ENCODE measurements around the gene CELSR1.
A peak's percentile ranks its signal among the peaks of the same experiment; 100 is the strongest.

The CELSR1 gene

DNA sequence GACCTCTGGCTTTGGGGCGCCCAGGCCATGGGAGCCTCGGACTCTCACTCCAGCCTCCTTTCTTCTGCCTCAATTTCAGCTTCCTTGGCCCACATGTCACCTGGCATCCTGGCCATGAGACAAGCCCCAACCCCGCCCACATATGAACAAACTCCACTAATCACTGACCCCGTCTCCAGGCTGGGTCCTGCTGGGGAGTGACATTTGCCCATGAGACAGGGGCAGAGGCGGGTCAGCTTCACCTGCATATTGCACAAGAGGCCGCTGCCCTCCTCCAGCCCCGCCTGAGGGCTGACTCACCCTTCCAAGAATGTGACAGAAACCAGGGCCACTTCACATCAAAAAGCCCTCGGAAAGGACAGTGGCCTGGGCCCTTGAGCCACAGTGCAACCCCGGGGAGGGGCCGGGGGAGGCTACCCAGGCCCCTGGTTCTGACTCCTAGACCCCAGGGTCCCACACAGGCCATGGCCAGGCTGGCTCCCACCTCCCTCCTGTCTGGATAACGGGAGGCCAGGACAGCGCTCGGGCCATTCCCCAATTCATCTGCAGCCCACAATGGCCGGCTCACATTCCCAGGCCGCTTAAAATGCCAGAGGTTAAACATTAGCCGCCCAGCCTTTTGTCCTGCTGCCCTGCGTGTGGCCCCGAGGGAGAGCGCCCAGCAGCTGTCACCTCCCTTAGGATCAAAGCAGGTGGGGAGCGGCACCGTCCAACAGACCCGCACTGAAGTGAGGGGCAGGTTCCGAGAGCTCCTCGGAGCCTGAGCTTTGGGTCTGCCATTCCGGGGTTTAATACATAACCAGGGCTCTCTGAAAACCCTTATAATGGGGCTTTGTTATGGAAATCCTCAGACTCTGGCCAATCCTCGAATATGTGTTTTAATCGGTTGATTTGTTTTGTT, 159.6 kb downstream of the CELSR1 start:
- DNase-seq (ENCODE audit: low read depth) = peak; percentile 10

DNA sequence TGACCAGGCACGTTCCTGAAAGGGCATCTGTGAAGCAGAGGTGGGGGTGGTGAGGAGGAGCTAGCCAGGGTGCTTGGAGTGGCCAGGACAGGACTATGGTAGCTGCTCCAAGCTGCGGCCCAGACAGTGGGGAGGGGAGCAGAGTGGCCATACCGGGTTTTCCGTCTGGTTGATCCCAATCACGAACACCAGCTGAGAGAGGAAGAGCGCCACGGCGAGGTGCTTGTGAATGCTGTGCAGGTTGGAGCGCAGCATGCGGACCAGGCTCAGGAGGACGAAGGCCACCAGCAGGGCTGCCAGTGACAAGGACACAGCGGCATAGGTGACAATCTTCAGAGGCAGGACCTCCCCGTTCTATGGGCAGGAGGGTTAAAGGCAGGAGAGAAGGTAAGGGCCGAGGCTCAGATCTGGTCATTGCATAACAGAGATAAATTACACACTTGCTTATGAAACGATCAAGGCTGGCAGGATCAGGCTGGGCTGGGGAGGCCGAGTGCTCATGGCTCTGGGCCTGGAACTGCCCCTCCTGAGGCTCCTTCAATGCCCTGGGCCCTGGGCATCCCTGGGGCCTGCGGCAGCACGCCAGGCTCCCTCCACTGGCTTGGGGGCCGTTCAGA, 160.4 kb downstream of the CELSR1 start:
- no peak for DNase-seq (ENCODE audit: low read depth)

- no peak for DNase-seq (ENCODE audit: low read depth)
Measured at GRCh38 chr22:46376111-46376510, 161.3 kb downstream of the CELSR1 start.

DNA sequence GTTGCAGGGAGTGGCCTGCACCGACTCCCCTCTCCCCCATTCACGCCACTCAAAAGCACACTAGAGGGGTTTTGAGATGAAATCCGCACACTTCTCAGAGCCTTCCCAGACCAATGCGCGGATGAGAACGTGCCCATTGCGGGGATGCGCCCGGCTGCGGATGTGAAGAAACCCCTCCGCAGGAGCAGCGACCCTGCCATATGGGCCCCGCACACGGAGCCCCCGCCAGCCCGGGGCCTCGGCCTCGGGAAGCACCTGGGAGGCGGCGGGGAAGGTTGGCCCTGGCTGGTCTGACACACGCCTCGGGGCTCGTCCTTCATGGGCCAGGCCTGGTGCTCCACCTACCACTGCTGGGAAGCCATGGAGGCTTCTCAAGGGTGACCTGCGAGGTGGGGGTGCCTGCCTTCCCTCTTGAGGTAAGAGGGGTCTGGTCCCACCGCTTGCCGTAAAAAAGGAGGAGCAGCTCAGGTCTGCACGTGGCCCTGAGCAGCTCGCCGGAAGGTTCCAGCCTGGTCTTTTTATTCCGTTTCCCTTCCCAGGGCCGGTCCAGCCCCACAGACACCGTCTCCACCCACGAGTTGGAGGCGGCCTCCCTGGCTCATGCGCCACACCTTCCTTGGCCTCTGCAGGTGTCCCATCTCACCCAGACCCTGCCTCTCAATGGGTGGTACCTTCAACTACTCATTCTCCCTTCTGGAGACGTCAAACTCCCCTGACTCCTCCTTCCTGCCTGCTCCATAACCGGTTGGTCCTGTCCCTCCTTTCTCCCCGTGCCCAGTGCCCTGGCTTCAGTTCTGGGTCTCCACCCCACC, 162.6 kb downstream of the CELSR1 start:
- DNase-seq (ENCODE audit: low read depth) = no peak

GRCh38 chr22:46373921-46374662, 163.3 kb downstream of the CELSR1 start:
- no peak for DNase-seq (ENCODE audit: low read depth)

- no peak for DNase-seq (ENCODE audit: low read depth)
Measured at GRCh38 chr22:46373159-46373558, 164.3 kb downstream of the CELSR1 start.

DNA sequence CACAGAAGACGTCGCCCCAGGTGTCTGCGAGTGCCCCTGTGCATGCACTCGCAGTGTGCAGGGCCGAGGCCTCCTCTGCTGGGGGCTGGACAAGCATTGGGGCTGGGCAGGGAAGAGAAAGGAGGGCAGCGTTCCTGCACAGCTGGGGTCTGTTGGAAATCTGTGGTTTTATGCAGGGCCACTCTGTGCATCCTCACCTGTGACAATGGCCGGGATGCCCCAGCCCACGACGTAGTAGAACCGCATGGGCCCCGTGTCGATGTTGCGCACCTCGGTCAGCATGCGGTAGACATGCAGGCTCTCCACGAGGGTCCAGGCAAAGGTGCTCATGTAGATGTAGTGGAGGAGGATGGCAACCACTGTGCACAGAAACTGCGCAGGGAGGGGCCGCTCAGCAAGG, 164.7 kb downstream of the CELSR1 start:
- DNase-seq (ENCODE audit: low read depth) = no peak

GRCh38 chr22:46371623-46372226, 165.7 kb downstream of the CELSR1 start:
- DNase-seq (ENCODE audit: low read depth) = no peak

GRCh38 chr22:46370584-46371291, 166.7 kb downstream of the CELSR1 start:
- no peak for DNase-seq (ENCODE audit: low read depth)

GRCh38 chr22:46369716-46370583, 167.5 kb downstream of the CELSR1 start:
- no peak for DNase-seq (ENCODE audit: low read depth)

DNA sequence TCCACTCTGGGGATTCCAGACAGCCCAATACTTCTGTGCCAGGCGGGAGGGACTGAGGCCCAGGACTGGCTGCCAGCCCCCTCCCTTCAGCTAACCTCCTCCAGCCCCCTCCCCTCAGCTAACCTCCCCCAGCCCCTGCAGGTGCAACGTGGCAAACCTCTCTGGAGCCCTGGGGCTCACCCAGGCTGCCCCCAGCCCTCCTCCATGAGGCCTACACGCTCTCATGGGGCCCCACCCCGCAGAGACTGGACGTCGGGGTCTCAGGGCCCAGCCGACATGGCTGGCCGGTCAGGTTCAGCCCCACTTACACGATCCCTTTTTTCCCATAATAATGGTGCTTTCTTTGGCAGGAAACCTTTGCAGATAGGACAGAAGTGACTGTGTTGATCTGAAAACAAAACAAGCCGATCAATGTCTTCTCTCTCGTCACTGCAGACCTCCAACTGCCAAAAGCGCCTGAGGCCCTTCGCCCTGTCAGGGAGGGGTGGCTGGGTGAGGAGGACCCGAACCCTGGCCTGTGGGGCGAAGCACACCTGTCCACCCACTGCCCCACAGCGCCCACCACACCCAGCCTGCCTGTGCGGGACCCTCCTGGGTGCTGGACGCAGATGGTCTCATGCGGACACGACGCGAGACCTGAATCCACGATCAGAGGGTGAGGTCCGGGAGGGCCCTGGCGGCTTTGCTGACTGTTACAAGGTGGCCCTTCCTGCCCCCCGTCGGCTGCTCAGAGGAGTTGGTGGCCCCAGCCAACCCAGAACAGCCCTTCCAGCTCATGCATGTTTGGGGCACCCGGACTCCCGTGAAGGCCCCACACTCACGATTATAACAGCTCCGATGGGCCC, 168.3 kb downstream of the CELSR1 start:
- no peak for DNase-seq (ENCODE audit: low read depth)

- DNase-seq (ENCODE audit: low read depth) = no peak
Measured at GRCh38 chr22:46368422-46368821, 169.0 kb downstream of the CELSR1 start.

GRCh38 chr22:46367707-46368191, 169.7 kb downstream of the CELSR1 start:
- DNase-seq (ENCODE audit: low read depth) = peak; percentile 35

DNA sequence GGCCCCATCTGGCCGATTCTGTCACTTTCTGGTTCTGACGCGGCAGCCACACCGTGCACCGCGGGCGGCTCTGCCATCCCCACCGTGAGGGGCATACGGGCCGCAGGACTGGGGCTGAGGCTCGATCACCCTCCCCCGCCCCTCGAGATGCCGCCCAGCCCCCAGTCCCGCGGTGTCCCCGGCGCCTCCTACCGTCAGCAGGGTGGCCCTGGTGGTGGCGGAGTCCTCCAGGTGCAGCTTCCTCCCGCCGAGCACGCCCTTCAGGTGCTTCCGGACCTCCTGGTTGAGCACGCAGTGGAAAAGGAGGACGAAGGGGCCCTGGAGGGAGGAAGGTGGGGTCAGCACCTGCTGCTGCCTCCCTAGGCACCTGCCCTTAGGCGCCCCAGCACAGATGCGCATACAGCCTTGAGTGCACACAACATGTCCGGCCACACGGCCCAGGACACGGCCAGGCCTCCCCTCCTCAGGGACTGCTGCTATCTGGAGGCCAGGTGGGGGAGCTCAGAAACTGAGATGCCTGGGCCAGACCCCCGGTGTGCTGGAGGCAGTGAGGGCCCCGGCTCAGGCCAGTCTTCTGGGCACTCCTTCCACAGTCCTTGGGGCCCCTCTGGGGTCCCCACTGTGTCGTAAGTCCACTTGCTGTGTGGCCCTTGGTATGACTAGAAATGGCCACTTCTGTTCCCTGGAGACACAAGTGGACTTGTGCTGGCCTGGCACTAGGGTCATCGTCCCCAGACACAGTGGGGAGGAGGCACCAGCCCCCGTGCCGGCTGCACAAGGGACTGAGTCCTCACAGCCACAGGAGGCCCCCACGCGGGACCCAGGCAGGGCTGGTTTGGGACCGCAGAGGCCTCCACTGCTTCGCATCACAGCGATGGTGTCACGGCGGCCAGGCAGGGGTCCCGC, 170.4 kb downstream of the CELSR1 start:
- no peak for DNase-seq (ENCODE audit: low read depth)

- no peak for DNase-seq (ENCODE audit: low read depth)
Measured at GRCh38 chr22:46366327-46366731, 171.1 kb downstream of the CELSR1 start.

DNA sequence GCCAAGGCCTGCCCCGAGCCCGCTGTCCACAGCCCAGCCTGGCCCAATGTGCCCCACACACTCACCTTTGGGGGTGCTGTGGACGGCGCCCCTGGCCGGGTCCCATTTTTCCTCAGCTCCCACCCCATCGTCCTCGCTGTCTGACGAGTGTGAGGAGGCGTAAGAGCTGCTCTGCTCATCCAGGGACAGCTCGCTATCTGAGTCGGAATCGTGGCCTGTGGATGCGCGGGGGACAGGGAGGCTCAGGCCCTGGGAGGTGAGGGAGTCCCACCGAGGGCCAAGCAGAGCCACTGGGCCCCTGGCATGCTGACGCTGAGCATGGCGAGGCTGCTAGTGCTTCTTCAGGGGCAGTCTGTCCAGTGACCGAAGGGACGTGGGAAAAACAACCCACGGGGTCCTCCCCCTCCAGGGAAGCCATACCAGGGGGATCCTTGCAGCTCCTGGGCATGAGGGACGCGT, 172.2 kb downstream of the CELSR1 start:
- DNase-seq (ENCODE audit: low read depth) = no peak

DNA sequence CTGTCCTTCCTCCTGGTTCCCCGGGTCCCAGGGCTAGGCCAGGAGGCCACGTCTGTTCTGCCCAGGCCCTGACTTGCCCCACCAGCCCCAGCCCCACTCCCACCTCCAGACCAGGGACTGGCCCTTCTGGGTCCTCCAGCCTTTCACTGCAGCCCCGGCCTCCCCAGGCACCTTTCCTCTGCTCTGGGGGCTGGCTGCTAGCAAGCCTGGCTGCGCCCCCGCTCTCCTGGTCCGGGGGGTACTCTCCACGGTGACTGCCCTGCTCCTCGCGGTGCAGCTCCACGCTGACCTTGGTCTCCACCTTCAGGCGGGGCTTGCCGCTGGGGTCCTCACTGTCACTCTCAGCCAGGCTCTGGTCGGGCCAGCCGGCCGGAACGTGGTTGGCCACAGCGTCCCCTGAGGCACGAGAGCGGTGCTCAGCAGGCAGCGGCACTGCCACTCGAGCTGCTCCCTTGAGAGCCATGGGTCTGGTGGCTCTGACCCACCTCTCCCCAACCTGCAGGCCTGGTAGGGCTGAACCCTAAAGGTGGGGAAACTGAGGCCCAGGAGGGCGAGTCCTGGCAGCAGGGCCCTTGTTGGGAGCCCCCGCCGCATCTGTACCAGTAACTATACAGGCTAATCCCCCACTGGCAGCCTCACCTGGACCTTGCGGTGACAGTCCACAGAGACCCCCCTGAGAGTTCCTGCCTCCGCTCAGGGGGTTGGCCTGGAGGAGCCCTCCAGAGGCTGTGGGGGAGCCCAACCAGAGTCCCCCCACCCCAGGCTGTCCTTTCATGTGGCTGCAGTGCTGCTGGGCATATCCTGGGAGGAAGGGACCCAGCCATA, 172.9 kb downstream of the CELSR1 start:
- no peak for DNase-seq (ENCODE audit: low read depth)

Measured in iris pigment epithelial cell (primary cell).